Liver (tissue), 9 donors: ENCODE results near the gene ETS2. TPM values are rescaled to one million over a fixed set of nuclear protein-coding genes. Genes with fewer than 3 reads are reported as not detected.

Experiments
- DNase-seq: peaks from one replicate; pipeline ENCODE4 v3.0.0-alpha.2; 2017; ENCODE audit warnings: low spot score
- H3K27ac ChIP-seq, 2 donors: one replicate each; pipeline ENCODE4 v1.7.0; 2013; ENCODE audit warnings: inconsistent platforms in 2 of 2, low read length in 2 of 2, control low read depth in 1 of 2, low read depth in 1 of 2, mild to moderate bottlenecking in 1 of 2
- H3K27me3 ChIP-seq, 4 donors: one replicate each; pipeline versions ENCODE4 v1.6.1 to v1.7.0; 2013; ENCODE audit warnings: low read length in 3 of 4, inconsistent platforms in 1 of 4, mild to moderate bottlenecking in 1 of 4, moderate library complexity in 1 of 4; ENCODE audit not compliant: control insufficient read depth in 4 of 4, insufficient read depth in 4 of 4
- H3K36me3 ChIP-seq, 4 donors: one replicate each; pipeline versions ENCODE4 v1.6.1 to v1.7.0; 2013; ENCODE audit warnings: low read length in 3 of 4, mild to moderate bottlenecking in 3 of 4, low read depth in 1 of 4, moderate library complexity in 1 of 4; ENCODE audit not compliant: control insufficient read depth in 4 of 4, insufficient read depth in 3 of 4
- H3K4me1 ChIP-seq, 4 donors: one replicate each; pipeline versions ENCODE4 v1.6.1 to v1.7.0; 2013; ENCODE audit warnings: low read length in 3 of 4, mild to moderate bottlenecking in 3 of 4, moderate library complexity in 1 of 4; ENCODE audit not compliant: control insufficient read depth in 4 of 4, insufficient read depth in 4 of 4
- H3K4me3 ChIP-seq, 3 donors: one replicate each; pipeline versions ENCODE4 v1.6.1 to v1.7.0; 2013; ENCODE audit warnings: low read length in 3 of 3, control low read depth in 1 of 3, low read depth in 1 of 3, mild to moderate bottlenecking in 1 of 3
- H3K9ac ChIP-seq, 2 donors: one replicate each; pipeline ENCODE4 v1.7.0; 2013; ENCODE audit warnings: low read length in 2 of 2, mild to moderate bottlenecking in 2 of 2, moderate library complexity in 2 of 2, control low read depth in 1 of 2, low read depth in 1 of 2
- H3K9me3 ChIP-seq, 4 donors: one replicate each; pipeline versions ENCODE4 v1.6.1 to v1.7.0; 2013; ENCODE audit warnings: low read length in 3 of 4; ENCODE audit not compliant: control insufficient read depth in 4 of 4
- EGR1 ChIP-seq, 2 donors: IDR thresholded peaks; 2 replicates each; pipeline ENCODE4 v1.6.1; 2016 to 2018; ENCODE audit warnings: antibody characterized with exemption in 2 of 2, low read depth in 2 of 2
- FOXA1 ChIP-seq: IDR thresholded peaks from 2 replicates; pipeline ENCODE4 v1.6.1; 2016; ENCODE audit warnings: antibody characterized with exemption
- FOXA2 ChIP-seq: IDR thresholded peaks from 2 replicates; pipeline ENCODE4 v1.6.1; 2016; ENCODE audit warnings: antibody characterized with exemption
- GABPA ChIP-seq, 2 donors: IDR thresholded peaks in 1 of 2; conservative IDR thresholded peaks in 1 of 2; 2 replicates each; pipeline ENCODE4 v1.6.1; 2016; ENCODE audit warnings: antibody characterized with exemption in 2 of 2, mild to moderate bottlenecking in 1 of 2, moderate library complexity in 1 of 2
- HNF4A ChIP-seq, 2 donors: conservative IDR thresholded peaks; 2 replicates each; pipeline ENCODE4 v1.6.1; 2016; ENCODE audit warnings: antibody characterized with exemption in 2 of 2, mild to moderate bottlenecking in 2 of 2
- HNF4G ChIP-seq: IDR thresholded peaks from 2 replicates; pipeline ENCODE4 v1.6.1; 2016; ENCODE audit warnings: antibody characterized with exemption
- JUND ChIP-seq, 2 donors: IDR thresholded peaks; 2 replicates each; pipeline ENCODE4 v1.6.1; 2016; ENCODE audit warnings: antibody characterized with exemption in 2 of 2
- MAX ChIP-seq: IDR thresholded peaks from 2 replicates; pipeline ENCODE4 v1.6.1; 2016; ENCODE audit warnings: antibody characterized with exemption
- NR2F2 ChIP-seq: IDR thresholded peaks from 2 replicates; pipeline ENCODE4 v1.6.1; 2016; ENCODE audit warnings: antibody characterized with exemption
- RAD21 ChIP-seq, 2 donors: IDR thresholded peaks; 2 replicates each; pipeline ENCODE4 v1.6.1; 2016; ENCODE audit warnings: antibody characterized with exemption in 2 of 2, mild to moderate bottlenecking in 2 of 2
- RXRA ChIP-seq, 2 donors: IDR thresholded peaks; 2 replicates each; pipeline ENCODE4 v1.6.1; 2017 to 2018; ENCODE audit warnings: antibody characterized with exemption in 2 of 2, mild to moderate bottlenecking in 1 of 2
- SP1 ChIP-seq: IDR thresholded peaks from 2 replicates; pipeline ENCODE4 v1.6.1; 2018; ENCODE audit warnings: antibody characterized with exemption, mild to moderate bottlenecking
- TAF1 ChIP-seq: conservative IDR thresholded peaks from 2 replicates; pipeline ENCODE4 v1.6.1; 2016; ENCODE audit warnings: antibody characterized with exemption, mild to moderate bottlenecking
- YY1 ChIP-seq: IDR thresholded peaks from 2 replicates; pipeline ENCODE4 v1.6.1; 2016; ENCODE audit warnings: antibody characterized with exemption, mild to moderate bottlenecking
- WGBS: extraction: QIAGEN DNeasy Blood & Tissue Kit; methylation state at CpG from one replicate; pipeline ENCODE4 v1.1.7; 2013; 5-methylcytosine and 5-hydroxymethylcytosine counted together
- polyA plus RNA-seq, 2 donors: library from polyadenylated mRNA; stranded (reverse) in 1 of 2; unstranded in 1 of 2; fragments of 200-250 nt in 1 of 2; fragments of >200 nt in 1 of 2; fragmentation: Nextera tagmentation in 1 of 2; extraction: Ambion mirVana in 1 of 2; gene quantifications; one replicate each; pipeline versions ENCODE4 v1.2.1 to v1.2.3, GENCODE V29; 2013 to 2015
- total RNA-seq, 2 donors: library from RNA; depleted of rRNA; stranded (reverse); fragments of >200 nt; gene quantifications; one replicate each; pipeline ENCODE4 v1.2.3, GENCODE V29; 2014
- TF ChIP-seq, protein P1 (sequence below): IDR thresholded peaks from 2 replicates; pipeline ENCODE4 v1.6.1; 2016; ENCODE audit warnings: antibody characterized with exemption, mild to moderate bottlenecking
- TF ChIP-seq, protein P2 (sequence below): IDR thresholded peaks from 2 replicates; pipeline ENCODE4 v1.6.1; 2016; ENCODE audit warnings: antibody characterized with exemption
- TF ChIP-seq, protein P3 (sequence below): fragments of 150-350 bp; IDR thresholded peaks from 2 replicates; pipeline ENCODE4 v1.5.1; 2017; ENCODE audit warnings: improper control_type of control experiment, low read depth, low read length; ENCODE audit not compliant: missing input control
- TF ChIP-seq, protein P4 (sequence below): IDR thresholded peaks from 2 replicates; pipeline ENCODE4 v1.6.1; 2016; ENCODE audit warnings: antibody characterized with exemption
- donor health status: healthy.
- donor health status: healthy.
- donor health status: healthy.
- donor health status: healthy.
- donor health status: healthy.

Gene ETS2
- total and polyA plus RNA-seq, 4 donors = 20.2 to 90.7 (median 41.8) TPM

DNA sequence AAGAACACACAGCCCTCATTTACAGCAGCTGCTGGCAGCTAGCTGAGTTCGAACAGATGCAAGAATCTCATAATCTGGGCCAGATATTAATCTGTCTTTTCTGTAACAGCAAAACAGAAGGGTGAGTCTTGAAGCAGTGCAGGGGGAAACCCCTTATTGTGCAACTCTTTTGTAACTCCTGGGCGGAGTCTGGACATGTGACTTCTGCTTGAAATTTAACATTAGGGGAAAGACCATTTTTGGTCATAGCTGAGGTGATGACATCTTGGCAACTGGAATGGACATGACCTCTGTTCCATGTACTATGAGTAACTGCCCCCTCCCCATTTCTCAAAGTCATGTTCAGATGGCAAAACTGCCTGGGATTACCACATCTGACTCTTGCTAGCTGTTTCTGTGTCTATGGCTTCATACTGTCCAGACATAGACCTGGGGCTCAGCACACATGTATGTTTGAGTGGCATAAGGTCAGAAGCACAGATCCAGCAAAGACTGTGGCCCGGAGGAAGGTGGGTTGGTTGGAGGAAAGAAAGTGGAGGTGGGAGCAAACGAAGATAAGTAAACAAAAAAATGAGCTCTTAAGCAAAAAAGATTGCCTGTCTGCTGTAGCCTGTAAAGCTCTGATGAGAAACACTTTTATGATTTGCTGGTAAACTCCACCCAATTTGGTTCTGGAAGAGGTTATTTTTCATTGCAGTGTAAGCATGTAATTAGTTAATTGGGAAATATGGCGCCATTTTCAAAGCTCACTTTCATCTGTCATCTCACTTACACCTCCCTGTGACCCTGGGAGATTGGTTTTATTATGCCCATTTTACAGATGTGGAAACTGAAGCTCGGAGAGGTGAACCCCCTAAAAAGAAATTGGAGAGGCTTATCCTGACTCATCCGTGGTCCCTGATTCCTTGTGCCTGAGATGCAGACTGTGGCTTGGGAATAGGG is 26.1 kb downstream of the ETS2 start:
- Histone ChIP-seq H3K27me3 (no peaks in the 10 kb centered on the region), H3K9me3 (peaks cover 0 to 8% (median under 1%) of the 10 kb centered on the region in 4 donors), H3K27ac (peak overlapping the region; percentile 77 to 80), H3K4me3 (no peak overlapping the region), H3K4me1 (peaks cover 0 to 11% (median 2%) of the 10 kb centered on the region in 4 donors), H3K9ac (peak overlapping the region in 1 of 2 donors; percentile 74), H3K36me3 (no peaks in the 10 kb centered on the region)
- TF ChIP-seq HNF4A (conservative IDR thresholded peaks at IDR 0.05) (peak; percentile 91 to 92), MAX (no peak), GABPA (IDR thresholded peaks at IDR 0.05 in 1 of 2, conservative IDR thresholded peaks at IDR 0.05 in 1 of 2) (peak in 1 of 2 donors; percentile 19), NR2F2 (peak; percentile 49), JUND (IDR thresholded peaks at IDR 0.05) (peak; percentile 82 to 94), RXRA (IDR thresholded peaks at IDR 0.05) (peak; percentile 97 to 99), FOXA2 (no peak), RAD21 (IDR thresholded peaks at IDR 0.05) (peak; percentile 62 to 76), HNF4G (peak; percentile 64), YY1 (peak; percentile 83), EGR1 (IDR thresholded peaks at IDR 0.05; ENCODE audit: low read depth in 2 of 2) (peak in 1 of 2 donors; percentile 9), FOXA1 (peak; percentile 51), SP1 (peak; percentile 96), TAF1 (peak; percentile 39)
- TF ChIP-seq, protein P1, sequence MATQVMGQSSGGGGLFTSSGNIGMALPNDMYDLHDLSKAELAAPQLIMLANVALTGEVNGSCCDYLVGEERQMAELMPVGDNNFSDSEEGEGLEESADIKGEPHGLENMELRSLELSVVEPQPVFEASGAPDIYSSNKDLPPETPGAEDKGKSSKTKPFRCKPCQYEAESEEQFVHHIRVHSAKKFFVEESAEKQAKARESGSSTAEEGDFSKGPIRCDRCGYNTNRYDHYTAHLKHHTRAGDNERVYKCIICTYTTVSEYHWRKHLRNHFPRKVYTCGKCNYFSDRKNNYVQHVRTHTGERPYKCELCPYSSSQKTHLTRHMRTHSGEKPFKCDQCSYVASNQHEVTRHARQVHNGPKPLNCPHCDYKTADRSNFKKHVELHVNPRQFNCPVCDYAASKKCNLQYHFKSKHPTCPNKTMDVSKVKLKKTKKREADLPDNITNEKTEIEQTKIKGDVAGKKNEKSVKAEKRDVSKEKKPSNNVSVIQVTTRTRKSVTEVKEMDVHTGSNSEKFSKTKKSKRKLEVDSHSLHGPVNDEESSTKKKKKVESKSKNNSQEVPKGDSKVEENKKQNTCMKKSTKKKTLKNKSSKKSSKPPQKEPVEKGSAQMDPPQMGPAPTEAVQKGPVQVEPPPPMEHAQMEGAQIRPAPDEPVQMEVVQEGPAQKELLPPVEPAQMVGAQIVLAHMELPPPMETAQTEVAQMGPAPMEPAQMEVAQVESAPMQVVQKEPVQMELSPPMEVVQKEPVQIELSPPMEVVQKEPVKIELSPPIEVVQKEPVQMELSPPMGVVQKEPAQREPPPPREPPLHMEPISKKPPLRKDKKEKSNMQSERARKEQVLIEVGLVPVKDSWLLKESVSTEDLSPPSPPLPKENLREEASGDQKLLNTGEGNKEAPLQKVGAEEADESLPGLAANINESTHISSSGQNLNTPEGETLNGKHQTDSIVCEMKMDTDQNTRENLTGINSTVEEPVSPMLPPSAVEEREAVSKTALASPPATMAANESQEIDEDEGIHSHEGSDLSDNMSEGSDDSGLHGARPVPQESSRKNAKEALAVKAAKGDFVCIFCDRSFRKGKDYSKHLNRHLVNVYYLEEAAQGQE = peak; percentile 56
- TF ChIP-seq, protein P2, sequence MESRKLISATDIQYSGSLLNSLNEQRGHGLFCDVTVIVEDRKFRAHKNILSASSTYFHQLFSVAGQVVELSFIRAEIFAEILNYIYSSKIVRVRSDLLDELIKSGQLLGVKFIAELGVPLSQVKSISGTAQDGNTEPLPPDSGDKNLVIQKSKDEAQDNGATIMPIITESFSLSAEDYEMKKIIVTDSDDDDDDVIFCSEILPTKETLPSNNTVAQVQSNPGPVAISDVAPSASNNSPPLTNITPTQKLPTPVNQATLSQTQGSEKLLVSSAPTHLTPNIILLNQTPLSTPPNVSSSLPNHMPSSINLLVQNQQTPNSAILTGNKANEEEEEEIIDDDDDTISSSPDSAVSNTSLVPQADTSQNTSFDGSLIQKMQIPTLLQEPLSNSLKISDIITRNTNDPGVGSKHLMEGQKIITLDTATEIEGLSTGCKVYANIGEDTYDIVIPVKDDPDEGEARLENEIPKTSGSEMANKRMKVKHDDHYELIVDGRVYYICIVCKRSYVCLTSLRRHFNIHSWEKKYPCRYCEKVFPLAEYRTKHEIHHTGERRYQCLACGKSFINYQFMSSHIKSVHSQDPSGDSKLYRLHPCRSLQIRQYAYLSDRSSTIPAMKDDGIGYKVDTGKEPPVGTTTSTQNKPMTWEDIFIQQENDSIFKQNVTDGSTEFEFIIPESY = peak; percentile 84
- TF ChIP-seq, protein P3, sequence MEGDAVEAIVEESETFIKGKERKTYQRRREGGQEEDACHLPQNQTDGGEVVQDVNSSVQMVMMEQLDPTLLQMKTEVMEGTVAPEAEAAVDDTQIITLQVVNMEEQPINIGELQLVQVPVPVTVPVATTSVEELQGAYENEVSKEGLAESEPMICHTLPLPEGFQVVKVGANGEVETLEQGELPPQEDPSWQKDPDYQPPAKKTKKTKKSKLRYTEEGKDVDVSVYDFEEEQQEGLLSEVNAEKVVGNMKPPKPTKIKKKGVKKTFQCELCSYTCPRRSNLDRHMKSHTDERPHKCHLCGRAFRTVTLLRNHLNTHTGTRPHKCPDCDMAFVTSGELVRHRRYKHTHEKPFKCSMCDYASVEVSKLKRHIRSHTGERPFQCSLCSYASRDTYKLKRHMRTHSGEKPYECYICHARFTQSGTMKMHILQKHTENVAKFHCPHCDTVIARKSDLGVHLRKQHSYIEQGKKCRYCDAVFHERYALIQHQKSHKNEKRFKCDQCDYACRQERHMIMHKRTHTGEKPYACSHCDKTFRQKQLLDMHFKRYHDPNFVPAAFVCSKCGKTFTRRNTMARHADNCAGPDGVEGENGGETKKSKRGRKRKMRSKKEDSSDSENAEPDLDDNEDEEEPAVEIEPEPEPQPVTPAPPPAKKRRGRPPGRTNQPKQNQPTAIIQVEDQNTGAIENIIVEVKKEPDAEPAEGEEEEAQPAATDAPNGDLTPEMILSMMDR = no peak
- TF ChIP-seq, protein P4, sequence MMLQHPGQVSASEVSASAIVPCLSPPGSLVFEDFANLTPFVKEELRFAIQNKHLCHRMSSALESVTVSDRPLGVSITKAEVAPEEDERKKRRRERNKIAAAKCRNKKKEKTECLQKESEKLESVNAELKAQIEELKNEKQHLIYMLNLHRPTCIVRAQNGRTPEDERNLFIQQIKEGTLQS = peak; percentile 96
- 55% methylated on average over 7 of the region's 7 CpGs for WGBS
- DNase-seq = no peak
